Measurements from ENCODE around the gene RABGAP1L. TPM values are rescaled to one million over a fixed set of nuclear protein-coding genes. Genes with fewer than 3 reads are reported as not detected.

Gene RABGAP1L
- total and polyA plus RNA-seq, 2 donors (not counting 3 experiments of a cell fraction or from before 2014, with no cell fraction given) = 6.4 to 22.2 TPM

DNA sequence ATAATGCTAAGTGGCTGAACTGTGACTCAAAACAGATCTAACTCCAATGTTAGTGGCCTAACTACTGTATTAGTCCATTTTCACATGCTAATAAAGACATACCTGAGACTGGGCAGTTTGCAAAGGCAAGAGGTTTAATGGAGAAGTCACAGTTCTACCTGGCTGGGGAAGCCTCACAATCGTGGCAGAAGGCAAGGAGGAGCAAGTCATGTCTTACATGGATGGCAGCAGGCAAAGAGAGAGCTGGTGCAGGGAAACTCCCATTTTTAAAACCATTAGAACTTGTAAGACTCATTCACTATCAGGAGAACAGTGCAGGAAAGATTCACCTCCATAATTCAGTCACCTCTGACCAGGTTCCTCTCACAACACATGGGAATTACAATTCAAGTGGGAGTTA is 760.8 kb downstream of the RABGAP1L start:
- no peaks in the 10 kb centered on the region for H3K9me1 ChIP-seq (replicated peaks; ENCODE audit: control insufficient read depth, extremely low read depth, insufficient read depth, low read length)
- H4K20me1 ChIP-seq (replicated peaks; ENCODE audit: control insufficient read depth, extremely low read depth, insufficient read depth, low read length) = no peaks in the 10 kb centered on the region
- ChIA-PET POLR2A (no interaction called here), CTCF (no interaction called here)
- FAIRE-seq = no peak
- no peak overlapping the region for H3K4me3 ChIP-seq (replicated peaks in 1 of 3; ENCODE audit: insufficient read depth in 1 of 3, low read depth in 1 of 3, low read length in 3 of 3)
- H3K79me2 ChIP-seq (ENCODE audit: control insufficient read depth, insufficient read depth, low read length) = no peaks in the 10 kb centered on the region
- H3K9ac ChIP-seq (replicated peaks; ENCODE audit: extremely low read depth, insufficient read depth, low read length) = no peak overlapping the region
- H3K27me3 ChIP-seq (ENCODE audit: control insufficient read depth in 2 of 2, insufficient read depth in 2 of 2, low read length in 2 of 2) = no peaks in the 10 kb centered on the region
- no peaks in the 10 kb centered on the region for H3K9me3 ChIP-seq (replicated peaks; ENCODE audit: control insufficient read depth, insufficient read depth, low read length)
- no peak overlapping the region for H3K4me2 ChIP-seq (ENCODE audit: insufficient read depth, low read length)
- no peaks in the 10 kb centered on the region for H3K36me3 ChIP-seq (ENCODE audit: control insufficient read depth in 2 of 2, extremely low read depth in 1 of 2, insufficient read depth in 2 of 2, low read length in 2 of 2)
- intact Hi-C loops (cut with micrococcal nuclease) (no loop called here), dilution Hi-C loops (cut with MboI; ENCODE audit: extremely low pct_ligation_motif_present, low sequenced_read_pairs) (no loop called here)
- DNase-seq (ENCODE audit: low read depth, low spot score) = no peak
- no TSS peak for BruUV-seq (replicated peaks)
- H3K27ac ChIP-seq (ENCODE audit: insufficient read depth, low read depth, low read length) = no peak overlapping the region
- H2AFZ ChIP-seq (ENCODE audit: low read depth, low read length) = no peak overlapping the region
- TF ChIP-seq POLR2AphosphoS5 (IDR thresholded peaks at IDR 0.05; ENCODE audit: insufficient read depth, low read depth, low read length) (no peak), FOS (IDR thresholded peaks at IDR 0.05; ENCODE audit: borderline replicate concordance, insufficient read depth, low read length) (no peak), POLR2A (IDR thresholded peaks at IDR 0.05; ENCODE audit: low read depth, low read length) (no peak), MYC (IDR thresholded peaks at IDR 0.05; ENCODE audit: low read depth, low read length) (no peak), GATA2 (IDR thresholded peaks at IDR 0.05; ENCODE audit: insufficient read depth, insufficient read length, low read depth, low read length) (no peak)
- TF ChIP-seq, protein P1, sequence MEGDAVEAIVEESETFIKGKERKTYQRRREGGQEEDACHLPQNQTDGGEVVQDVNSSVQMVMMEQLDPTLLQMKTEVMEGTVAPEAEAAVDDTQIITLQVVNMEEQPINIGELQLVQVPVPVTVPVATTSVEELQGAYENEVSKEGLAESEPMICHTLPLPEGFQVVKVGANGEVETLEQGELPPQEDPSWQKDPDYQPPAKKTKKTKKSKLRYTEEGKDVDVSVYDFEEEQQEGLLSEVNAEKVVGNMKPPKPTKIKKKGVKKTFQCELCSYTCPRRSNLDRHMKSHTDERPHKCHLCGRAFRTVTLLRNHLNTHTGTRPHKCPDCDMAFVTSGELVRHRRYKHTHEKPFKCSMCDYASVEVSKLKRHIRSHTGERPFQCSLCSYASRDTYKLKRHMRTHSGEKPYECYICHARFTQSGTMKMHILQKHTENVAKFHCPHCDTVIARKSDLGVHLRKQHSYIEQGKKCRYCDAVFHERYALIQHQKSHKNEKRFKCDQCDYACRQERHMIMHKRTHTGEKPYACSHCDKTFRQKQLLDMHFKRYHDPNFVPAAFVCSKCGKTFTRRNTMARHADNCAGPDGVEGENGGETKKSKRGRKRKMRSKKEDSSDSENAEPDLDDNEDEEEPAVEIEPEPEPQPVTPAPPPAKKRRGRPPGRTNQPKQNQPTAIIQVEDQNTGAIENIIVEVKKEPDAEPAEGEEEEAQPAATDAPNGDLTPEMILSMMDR (IDR thresholded peaks at IDR 0.05; ENCODE audit: extremely low read depth in 1 of 2, insufficient read depth in 1 of 2, low read depth in 1 of 2, low read length in 2 of 2) = no peak
- TF ChIP-seq, protein P2, sequence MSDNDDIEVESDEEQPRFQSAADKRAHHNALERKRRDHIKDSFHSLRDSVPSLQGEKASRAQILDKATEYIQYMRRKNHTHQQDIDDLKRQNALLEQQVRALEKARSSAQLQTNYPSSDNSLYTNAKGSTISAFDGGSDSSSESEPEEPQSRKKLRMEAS (IDR thresholded peaks at IDR 0.05; ENCODE audit: insufficient read depth, insufficient read length) = no peak
- no peaks in the 10 kb centered on the region for H3K4me1 ChIP-seq (ENCODE audit: control insufficient read depth, extremely low read depth, insufficient read depth, low read length)

Measured in endothelial cell of umbilical vein (primary cell).